Eye (tissue), 1 donor: ENCODE results near the gene TPT1.
"Not testable (repeated sequence)": the region's sequence is repeated elsewhere in the genome, so short reads cannot be mapped to it uniquely, and the experiment has no call there.

Source experiments
- DNase-seq: peaks from one replicate; pipeline ENCODE4 v3.0.0-alpha.2; 2015

TPT1 gene

DNA sequence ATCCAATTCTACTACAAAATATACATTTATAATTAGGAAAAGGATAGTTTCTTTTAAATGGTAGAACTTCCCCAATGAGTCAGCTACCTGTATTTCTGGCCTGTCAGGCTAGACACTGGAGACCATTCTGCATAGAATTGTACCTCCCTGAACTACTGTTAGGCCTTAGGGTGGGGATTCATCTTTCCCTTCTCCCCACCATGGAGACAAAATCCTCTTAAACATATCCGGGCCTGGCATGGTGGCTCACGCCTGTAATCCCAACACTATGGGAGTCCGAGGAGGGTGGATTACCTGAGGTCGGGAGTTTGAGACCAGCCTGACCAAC is 24.5 kb upstream of the TPT1 start:
- no peak for DNase-seq

DNA sequence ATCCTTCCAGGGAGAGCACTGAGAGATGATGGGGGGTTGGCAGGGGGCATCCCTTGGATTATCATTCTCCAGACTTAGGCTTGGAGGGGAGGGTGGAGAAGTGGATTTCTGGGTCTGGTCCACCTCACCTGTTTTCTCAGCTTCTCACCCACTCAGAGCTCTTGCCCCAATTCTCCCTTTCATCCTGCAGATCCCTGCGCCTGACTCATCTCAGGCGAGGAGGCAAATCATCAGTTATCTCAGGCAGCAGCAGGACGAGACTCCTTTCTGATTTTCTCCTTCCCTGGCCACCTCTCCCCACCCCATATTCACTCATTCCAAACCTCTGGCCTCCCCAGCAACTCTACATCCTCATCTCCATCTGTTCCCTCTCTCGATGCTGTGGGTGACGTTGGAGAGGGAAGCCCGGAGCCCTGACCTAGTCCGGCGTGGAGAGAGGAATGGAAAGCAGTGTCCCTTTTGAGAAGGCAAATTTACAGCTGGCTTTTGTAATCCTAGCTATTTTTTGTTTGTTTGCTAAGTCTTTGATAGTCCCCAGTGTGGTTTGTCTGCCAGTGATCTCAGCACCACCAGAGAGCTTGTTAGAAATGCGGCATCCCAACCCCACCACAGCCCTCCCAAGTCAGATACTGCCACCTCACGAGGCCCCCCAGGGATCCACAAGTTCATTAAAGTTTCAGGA is 24.0 kb upstream of the TPT1 start:
- DNase-seq: no peak

DNA sequence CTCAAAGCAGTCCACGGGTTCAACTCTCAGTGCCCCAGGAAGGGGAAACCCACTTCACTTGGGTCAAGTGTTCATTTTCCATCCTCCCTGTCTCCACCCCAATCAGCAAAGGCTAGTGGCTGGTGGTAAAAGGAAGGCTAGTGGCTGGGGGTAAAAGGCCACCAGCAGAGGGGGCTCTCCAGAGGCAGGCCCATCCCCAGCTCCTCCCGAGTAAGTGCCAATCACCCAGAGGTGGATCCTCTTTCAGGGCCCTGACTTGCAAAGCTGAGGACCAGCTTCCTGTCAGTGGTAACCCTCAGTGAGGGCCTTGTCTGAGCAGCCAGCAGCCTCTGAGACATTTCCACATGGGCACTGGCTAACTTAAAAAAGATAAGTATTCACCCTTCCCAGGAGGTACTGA is 22.0 kb upstream of the TPT1 start:
- DNase-seq: no peak

DNA sequence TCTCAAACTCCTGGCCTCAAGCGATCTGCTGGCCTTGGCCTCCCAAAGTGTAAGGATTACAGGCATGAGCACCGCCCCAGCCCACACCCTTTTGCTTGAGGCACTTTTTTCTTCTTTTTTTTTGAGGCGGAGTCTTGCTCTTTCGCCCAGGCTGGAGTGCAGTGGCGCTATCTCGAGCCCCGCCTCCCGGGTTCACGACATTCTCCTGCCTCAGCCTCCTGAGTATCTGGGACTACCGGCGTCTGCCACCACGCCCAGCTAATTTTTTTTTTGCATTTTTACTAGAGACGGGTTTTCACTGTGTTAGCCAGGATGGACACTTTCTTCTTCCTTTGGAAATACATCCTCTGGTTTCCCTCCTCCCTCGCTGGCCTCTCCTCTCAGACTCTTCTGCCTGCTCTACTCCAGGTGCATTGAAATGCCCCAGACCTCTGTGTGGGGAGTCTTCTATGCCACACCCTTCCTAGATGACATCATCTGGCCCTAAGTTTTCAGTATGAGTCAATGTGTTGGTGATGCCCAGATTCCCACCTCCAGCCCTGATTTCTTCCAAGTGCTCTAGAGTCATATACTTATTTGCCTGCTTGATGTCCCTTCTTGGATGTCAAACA is 20.7 kb upstream of the TPT1 start:
- DNase-seq: no peak

DNA sequence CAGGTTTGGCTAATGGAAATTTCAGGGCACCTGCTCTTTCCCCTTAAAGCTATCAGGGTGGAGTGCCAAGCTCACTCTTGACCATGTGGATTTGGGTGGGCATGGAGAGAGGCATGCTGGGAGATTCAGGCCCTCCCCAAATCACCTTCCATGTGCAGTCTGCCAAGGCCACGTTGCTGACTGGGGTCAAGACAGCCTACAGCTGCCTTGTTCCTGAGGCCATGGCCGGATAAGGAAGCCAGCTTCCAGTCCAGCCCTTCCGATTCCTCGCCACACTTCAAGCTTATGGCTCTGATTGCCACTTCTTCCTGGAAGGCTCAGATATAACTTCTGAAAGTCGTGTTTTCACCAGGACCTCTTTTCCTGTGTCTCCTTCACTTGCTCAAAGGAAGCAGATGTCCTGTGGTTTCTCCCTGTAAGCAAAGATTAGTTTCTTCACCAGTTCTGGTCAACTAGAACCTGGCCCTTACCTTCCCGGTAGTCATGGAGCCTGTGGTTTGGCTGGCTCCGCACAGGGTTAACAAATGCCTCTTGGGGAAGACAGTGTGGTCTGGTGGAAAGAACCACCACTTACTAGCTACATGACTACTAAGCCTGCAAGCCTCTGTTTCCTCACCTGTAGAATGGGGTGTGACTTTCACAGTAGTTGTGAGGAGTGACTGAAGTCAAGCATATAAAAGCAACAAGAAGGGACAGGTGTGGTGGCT is 16.1 kb upstream of the TPT1 start:
- DNase-seq: no peak

DNA sequence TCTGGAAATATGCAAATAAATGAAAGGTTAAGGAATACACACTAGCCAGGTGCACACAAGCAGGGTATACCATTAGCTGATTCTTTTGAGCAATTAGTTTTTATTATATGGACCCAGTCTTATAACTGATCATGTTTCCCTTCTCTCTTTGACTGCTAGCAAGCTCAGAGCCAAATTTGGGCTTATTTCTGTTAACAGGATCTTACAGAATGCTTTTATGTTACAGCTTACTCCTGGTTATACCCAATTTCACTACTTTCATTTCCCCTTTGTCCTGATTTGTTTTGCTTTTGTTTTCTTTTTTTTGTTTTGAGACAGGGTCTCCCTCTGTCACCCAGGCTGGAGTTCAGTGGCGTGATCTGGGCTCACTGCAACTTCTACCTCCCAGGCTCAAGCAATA is 12.9 kb upstream of the TPT1 start:
- no peak for DNase-seq

DNA sequence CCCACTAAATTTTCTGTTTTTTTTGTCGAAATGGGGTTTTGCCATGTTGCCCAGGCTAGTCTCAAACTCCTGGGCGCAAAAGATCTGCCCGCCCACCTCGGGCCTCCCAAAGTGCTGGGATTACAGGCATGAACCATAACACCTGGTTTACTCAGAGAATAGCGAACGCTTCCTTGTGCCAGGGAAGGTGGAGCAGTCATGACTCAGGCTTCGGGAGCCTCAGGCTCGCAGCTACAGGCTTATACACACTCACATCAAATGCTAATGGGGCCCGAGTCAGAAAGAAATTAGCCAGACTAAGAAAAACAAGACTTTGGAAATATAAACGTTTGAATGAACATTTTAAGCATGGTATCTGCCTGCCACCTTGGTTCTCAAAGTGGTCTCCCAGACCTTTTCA is 11.0 kb upstream of the TPT1 start:
- DNase-seq: no peak

DNA sequence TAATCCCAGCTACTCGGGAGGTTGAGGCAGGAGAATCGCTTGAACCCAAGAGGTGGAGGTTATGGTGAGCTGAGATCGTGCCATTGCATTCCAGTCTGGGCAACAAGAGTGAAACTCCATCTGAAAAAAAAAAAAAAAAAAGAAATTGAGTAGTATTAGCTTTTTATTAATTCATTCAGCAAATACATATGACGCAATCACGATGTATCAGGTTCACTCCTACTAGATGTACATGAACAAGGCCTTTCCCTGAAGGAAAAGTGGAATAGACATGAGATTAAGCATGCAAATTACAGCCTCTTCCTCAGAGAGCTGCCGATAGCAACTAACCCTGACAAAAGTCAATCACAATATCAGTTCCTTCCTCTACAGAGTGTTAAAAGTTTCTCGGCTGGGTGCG is 9.2 kb upstream of the TPT1 start:
- DNase-seq: no peak

DNA sequence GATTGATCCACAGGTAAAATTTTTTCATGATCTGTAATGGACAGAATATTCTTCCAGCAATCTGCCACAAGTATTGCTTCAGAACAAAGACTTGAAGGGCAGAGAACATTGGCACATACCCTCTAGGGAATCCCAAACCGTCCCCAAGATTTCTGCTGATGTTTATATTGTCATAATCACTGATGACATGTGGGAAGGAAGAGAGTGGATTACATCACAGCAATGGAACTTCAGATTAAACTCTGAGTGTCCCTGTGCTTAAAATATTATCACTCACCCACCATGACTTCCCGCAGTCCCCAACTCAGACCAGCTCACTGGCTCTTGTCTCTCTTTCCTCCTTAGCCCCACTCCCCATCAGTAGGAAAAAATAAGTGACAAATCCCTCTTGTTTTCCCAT is 8.5 kb upstream of the TPT1 start:
- no peak for DNase-seq

DNA sequence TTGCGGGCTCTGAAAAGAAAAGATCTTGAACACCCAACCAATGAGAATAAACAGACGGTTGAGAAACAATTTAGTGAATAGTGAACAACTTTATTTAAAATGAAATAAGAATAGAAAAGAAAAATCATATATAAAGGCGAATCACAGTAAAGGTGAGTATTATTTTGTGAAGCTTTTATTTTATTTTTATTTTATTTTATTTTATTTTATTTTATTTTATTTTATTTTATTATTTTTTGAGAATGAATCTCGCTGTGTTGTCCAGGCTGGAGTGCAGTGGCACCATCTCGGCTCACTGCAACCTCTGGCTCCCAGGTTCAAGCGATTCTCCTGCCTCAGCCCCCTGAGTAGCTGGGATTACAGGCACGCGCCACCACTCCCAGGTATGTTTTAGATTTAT is 3.1 kb upstream of the TPT1 start:
- not testable (repeated sequence) for DNase-seq

DNA sequence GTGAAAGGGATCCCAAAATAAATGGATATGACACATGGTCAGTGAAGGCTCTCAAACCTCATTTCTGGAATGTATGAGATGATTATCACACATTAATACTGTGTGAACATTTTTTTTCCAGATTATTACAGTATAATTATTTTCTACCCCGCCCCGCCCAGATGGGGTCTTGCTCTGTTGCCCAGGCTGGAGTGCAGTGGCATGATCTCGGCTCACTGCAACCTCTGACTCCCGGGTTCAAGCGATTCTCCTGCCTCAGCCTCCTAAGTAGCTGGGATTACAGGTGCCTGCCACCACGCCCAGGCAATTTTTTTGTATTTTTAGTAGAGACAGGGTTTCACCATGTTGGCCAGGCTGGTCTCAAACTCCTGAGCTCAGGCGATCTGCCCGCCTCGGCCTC is 2.1 kb upstream of the TPT1 start:
- DNase-seq: not testable (repeated sequence)

DNA sequence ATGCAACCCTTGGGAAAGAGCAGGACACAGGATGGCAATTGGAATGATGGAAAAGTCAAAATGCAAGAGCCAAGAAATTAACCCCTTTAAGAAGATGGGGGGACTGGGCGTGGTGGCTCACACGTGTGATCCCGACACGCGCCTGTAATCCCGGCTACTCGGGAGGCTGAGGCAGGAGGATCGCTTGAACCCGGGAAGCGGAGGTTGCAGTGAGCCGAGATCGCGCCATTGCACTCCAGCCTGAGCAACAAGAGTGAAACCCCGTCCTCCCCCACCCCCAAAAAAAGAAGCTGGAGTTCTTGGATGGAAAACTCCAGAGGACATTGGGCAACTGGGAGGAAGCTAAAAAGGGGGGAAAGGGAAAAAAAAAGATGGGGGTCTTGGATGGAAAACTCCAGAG is 1.7 kb upstream of the TPT1 start:
- DNase-seq: not testable (repeated sequence)

DNA sequence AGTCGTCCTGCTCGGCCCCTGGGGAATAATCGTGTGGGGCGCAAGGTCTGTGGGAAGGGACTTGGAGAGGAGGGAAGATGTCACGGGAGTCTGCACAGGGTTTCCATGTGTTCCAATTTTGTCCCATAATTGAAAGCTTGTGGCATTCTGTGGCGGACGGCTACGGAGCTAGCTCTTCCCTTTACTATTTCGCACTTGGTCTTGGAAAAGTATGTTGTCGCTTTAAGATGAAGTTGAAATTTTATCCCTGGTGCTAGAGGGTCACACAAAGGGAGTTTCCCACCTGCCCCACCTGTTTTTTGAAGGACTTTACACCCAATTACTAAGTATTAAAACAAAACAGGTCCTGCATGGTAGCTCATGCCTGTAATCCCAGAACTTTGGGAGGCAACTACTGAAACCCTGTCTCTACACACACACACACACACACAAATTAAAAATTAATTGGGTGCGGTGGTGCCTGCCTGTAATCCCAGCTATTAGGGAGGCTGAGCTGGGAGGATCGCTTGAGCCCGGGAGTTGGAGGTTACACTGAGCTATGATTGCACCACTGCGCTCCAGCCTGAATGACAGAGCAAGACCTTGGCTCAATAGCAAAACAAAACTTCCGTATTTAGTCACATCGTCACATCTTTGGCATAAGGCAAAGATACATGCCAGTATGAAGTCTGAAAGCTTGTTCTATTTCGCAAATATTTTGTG is 967 bp upstream of the TPT1 start:
- no peak for DNase-seq

DNA sequence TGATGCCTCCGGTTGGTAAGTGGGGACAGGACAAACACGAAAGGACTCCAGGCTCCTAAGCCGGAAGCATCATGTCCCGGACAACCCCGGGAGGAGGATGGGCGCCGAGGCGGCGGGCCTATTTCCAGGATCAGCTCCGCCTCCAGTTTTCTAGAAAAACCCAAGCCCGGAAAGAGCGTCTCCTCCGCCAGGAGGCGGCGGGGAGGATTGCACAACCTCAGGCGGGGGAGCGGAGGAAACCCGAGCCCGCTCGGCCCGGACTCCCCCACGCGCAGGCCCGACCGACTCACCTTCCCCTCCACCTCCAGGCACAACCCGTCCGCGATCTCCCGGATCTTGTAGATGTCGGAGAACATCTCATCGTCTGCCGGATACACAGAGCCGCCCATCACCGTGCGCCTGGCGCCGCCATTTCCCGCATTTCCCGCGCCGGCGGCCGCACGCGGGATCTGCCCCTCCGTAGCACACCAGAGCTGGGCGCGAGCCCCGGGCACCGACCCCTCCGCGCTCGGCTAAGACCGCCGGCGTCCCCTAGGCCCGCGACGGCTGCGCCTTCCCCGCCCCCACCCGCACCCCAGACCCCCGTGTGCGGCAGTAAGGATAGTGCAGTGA is 455 bp downstream of the TPT1 start:
- DNase-seq: peak; percentile 94

DNA sequence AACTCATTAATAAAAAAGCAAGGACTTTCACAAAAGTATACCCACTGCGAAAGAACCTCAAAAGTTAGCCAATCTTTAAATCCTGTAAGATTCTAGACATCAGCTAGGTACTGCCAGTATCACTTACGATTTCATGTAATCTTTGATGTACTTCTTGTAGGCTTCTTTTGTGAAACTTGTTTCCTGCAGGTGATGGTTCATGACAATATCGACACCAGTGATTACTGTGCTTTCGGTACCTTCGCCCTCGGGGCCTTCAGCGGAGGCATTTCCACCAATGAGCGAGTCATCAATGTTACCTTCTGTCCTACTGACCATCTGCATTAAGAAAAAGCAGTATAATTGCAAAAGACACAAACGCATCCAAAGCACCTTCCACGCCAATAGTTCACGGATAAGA is 1.1 kb downstream of the TPT1 start:
- DNase-seq: no peak

DNA sequence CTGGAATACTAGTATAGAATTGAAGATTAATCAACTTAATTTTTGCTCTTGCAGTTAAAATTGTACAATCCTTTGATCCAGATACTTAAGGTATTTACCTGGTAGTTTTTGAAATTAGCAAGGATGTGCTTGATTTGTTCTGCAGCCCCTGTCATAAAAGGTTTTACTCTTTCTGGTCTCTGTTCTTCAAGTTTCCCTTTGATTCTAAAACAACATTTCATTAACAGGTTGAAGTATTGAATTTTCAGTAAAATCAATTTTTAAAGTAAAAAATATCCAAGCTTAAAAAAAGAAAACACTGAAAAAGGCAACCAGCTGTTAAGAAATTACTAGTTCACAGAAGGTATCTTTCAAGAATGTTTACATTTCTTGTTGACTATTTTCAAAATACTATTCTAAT is 1.6 kb downstream of the TPT1 start:
- no peak for DNase-seq

DNA sequence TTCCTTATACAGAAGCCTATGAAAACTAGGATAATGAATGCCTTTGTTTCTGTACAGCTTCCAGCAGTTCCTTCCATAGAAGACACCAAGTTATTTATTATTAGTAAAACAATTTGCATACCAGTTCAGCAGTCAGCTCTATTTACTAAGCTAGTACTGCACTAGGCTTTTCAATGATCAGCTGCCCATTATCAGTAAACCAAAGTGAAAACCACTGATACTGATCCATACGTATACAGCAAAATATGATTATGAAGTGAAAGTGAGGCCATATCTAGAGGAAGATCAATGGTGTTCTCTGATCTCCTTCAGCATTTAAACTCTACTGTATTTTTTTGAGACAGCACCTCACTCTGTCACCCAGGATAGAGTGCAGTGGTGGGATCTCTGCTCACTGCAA is 3.2 kb downstream of the TPT1 start:
- DNase-seq: no peak

DNA sequence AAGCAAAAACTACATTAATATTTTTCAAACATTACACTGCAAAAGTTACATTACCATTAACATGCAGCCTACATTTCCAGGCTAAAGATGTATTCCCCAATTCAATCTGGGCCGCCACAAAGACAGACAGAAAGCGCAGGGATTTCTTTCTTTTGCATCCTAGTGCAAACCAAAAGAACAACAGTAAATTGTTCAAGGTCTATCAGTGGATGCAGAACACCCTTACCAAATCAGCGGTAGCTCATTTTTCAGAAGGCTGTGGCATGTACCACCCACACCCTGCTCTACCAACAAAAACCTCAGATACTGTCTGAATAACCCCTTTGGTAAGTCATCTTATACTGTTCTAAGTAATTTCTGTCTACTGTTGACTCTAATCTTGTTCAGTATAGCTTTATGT is 3.6 kb downstream of the TPT1 start:
- no peak for DNase-seq

DNA sequence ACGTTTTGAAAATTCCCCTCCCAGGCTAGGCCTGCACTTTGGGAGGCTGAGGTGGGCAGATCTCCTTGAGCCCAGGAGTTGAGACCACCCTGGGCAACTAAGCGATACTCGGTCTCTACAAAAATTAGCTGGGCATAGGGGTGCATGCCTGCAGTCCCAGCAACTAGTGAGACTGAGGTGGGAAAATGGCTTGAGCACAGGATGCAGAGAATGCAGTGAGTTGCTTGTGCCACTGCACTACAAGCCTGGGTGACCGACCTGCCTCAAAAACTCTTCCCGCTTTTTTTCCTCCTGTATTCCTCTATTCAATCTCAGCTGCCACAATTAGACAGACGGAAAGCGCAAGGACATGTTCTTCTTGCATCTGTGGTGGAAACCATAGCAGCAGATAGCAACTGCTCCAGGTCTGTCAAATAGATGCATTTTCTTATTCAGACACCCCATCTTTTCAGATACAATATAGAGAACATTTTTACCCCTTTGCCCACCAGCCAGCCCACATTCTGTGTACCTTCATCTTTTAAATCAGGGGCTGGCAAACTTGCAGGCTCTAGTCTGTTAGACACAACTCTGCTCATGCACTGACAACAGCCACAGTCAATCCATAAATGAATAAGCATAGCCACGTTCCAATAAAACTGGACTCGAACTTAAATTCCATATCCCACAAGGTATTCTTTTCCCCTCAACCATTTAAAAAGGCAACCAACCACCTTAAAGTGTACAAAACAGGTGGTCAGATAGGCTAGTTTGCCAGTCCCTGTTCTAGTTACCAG is 4.8 kb downstream of the TPT1 start:
- no peak for DNase-seq

DNA sequence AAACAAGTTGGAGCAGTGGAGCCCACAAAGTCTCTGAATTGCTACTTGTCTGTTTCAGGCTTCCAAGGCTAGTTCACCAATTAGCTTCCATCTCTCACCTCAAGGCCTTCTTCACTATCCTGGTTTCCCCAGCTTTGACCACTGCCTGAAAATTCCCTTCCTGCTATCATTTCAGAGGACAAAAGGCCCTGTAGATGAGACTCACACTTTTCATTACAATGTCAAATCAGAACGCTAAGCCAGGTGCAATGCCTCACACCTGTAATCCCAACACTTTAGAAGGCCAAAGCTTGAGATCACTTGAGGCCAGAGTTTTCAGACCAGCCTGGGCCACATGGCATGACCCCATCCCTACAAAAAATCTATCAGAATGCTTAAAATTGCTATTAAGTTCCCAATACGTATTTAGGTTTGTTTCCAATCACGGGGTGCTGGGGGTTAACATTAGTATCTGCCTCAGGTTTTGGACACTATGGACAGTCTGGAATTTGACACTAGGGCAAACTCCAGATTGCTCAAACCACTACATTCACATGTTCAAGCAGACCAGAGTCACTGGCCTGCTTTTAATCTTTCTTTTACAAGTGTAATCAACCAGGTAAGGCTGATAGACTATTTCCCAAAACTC is 5.5 kb downstream of the TPT1 start:
- no peak for DNase-seq

DNA sequence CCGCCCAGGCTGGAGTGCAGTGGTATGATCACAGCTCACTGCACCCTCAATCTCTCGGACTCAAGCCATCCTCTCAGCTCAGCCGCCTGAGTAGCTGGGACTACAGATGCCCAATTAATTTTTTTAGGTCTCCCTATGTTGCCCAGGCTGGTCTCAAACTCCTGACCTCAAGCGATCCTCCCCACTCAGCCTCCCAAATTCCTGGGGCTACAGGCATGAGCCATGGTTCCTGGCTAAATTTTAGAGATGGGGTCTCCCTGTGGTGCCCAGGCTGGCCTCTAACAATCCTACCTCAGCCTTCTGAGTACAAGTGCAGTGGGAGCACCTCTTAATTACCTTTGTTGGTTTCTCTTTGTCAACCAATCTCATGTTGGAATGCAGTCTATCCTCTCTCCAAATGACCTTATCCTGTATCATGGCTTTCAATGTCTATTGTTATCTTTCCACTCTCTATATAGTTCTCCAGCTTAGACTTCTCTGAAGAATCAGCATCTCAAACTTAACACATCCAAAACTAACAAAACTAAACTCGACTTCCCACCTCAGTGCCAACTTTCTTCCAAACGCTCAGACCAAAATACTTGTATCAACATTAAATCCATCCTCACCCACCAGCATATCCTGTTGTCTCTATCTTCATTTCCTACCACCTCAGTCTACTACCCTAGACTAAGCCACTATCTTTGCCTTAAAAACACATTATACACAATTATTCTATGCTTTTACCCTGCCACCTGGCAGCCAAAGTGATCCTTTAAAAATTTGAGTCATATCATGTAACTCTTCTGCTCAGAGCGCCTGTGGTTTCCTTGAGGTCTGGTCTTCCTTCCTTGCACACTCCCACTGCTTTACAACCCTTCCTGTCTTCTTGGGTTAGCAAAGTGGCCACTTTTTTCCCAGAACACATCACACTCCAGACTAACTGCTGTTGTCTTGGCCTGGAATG is 6.7 kb downstream of the TPT1 start:
- DNase-seq: no peak
